ENCODE results near the gene EXOC2.
A peak's percentile ranks its signal among the peaks of the same experiment; 100 is the strongest.
"Not testable (repeated sequence)": the region's sequence is repeated elsewhere in the genome, so short reads cannot be mapped to it uniquely, and the experiment has no call there.

The EXOC2 gene

GRCh38 chr6:617456-618100 lies 75.4 kb downstream of the EXOC2 start:
- no peak overlapping the region for H3K4me3 ChIP-seq (ENCODE audit: low read depth, low read length)
- DNase-seq (ENCODE audit: low read depth) = no peak
- TF ChIP-seq CTCF (conservative IDR thresholded peaks at IDR 0.05; ENCODE audit: low read depth, low read length) = no peak

- no peak overlapping the region for H3K4me3 ChIP-seq (ENCODE audit: low read depth, low read length)
- no peak for TF ChIP-seq CTCF (conservative IDR thresholded peaks at IDR 0.05; ENCODE audit: low read depth, low read length)
- DNase-seq (ENCODE audit: low read depth) = no peak
Measured at GRCh38 chr6:613981-614380, 79.0 kb downstream of the EXOC2 start.

GRCh38 chr6:611928-612327 lies 81.0 kb downstream of the EXOC2 start:
- TF ChIP-seq CTCF (conservative IDR thresholded peaks at IDR 0.05; ENCODE audit: low read depth, low read length) = no peak
- H3K4me3 ChIP-seq (ENCODE audit: low read depth, low read length) = no peak overlapping the region
- DNase-seq (ENCODE audit: low read depth) = no peak

- no peak overlapping the region for H3K4me3 ChIP-seq (ENCODE audit: low read depth, low read length)
- no peak for TF ChIP-seq CTCF (conservative IDR thresholded peaks at IDR 0.05; ENCODE audit: low read depth, low read length)
- peak; percentile 43 for DNase-seq (ENCODE audit: low read depth)
Measured at GRCh38 chr6:610882-611281, 82.1 kb downstream of the EXOC2 start.

GRCh38 chr6:609905-610304 lies 83.0 kb downstream of the EXOC2 start:
- H3K4me3 ChIP-seq (ENCODE audit: low read depth, low read length) = no peak overlapping the region
- DNase-seq (ENCODE audit: low read depth) = no peak
- TF ChIP-seq CTCF (conservative IDR thresholded peaks at IDR 0.05; ENCODE audit: low read depth, low read length) = no peak

GRCh38 chr6:606829-607379 lies 86.0 kb downstream of the EXOC2 start:
- DNase-seq (ENCODE audit: low read depth) = no peak
- TF ChIP-seq CTCF (conservative IDR thresholded peaks at IDR 0.05; ENCODE audit: low read depth, low read length) = no peak
- H3K4me3 ChIP-seq (ENCODE audit: low read depth, low read length) = no peak overlapping the region

- DNase-seq (ENCODE audit: low read depth); H3K4me3 ChIP-seq (ENCODE audit: low read depth, low read length): not testable (repeated sequence)
Measured at GRCh38 chr6:605895-606294, 87.0 kb downstream of the EXOC2 start.
